Measurements from ENCODE around the gene ANK2.

ANK2 gene

GRCh38 chr4:113049421-113050370, at the start of gene ANK2:
Gene ANK2, plus strand, starts transcription at chr4:113049653. Its CDS starts 76 bp downstream, at chr4:113049729.
- no peak for DNase-seq

- DNase-seq, result no peak
Observed at GRCh38 chr4:113003841-113004240, 45.6 kb upstream of the ANK2 start.

- no peak for DNase-seq
Observed at GRCh38 chr4:113004655-113005054, 44.8 kb upstream of the ANK2 start.

GRCh38 chr4:113006632-113007031, 42.8 kb upstream of the ANK2 start:
- DNase-seq, result no peak

GRCh38 chr4:113007151-113007550, 42.3 kb upstream of the ANK2 start:
- DNase-seq, result no peak

- DNase-seq, result no peak
Observed at GRCh38 chr4:113008135-113008534, 41.3 kb upstream of the ANK2 start.

- DNase-seq, result no peak
Observed at GRCh38 chr4:113008716-113009115, 40.7 kb upstream of the ANK2 start.

- DNase-seq, result no peak
Observed at GRCh38 chr4:113009461-113009860, 40.0 kb upstream of the ANK2 start.

GRCh38 chr4:113012122-113012725, 37.2 kb upstream of the ANK2 start:
- no peak for DNase-seq

GRCh38 chr4:113012786-113013185, 36.7 kb upstream of the ANK2 start:
- no peak for DNase-seq

GRCh38 chr4:113013751-113014150, 35.7 kb upstream of the ANK2 start:
- DNase-seq, result no peak

GRCh38 chr4:113016377-113016776, 33.1 kb upstream of the ANK2 start:
- no peak for DNase-seq

- DNase-seq, result no peak
Observed at GRCh38 chr4:113020966-113021365, 28.5 kb upstream of the ANK2 start.

- DNase-seq, result no peak
Observed at GRCh38 chr4:113024388-113024787, 25.1 kb upstream of the ANK2 start.

- no peak for DNase-seq
Observed at GRCh38 chr4:113025416-113025815, 24.0 kb upstream of the ANK2 start.

- no peak for DNase-seq
Observed at GRCh38 chr4:113026556-113026955, 22.9 kb upstream of the ANK2 start.

GRCh38 chr4:113028074-113028473, 21.4 kb upstream of the ANK2 start:
- DNase-seq, result no peak

- DNase-seq, result no peak
Observed at GRCh38 chr4:113031212-113031611, 18.2 kb upstream of the ANK2 start.

- DNase-seq, result no peak
Observed at GRCh38 chr4:113040793-113041192, 8.7 kb upstream of the ANK2 start.

- DNase-seq, result no peak
Observed at GRCh38 chr4:113042502-113042901, 7.0 kb upstream of the ANK2 start.

- DNase-seq, result no peak
Observed at GRCh38 chr4:113043591-113043990, 5.9 kb upstream of the ANK2 start.

- DNase-seq, result no peak
Observed at GRCh38 chr4:113050371-113050755, 910 bp downstream of the ANK2 start.

- no peak for DNase-seq
Observed at GRCh38 chr4:113050837-113051236, 1.4 kb downstream of the ANK2 start.

GRCh38 chr4:113051361-113051760, 1.9 kb downstream of the ANK2 start:
- no peak for DNase-seq
